Tibial artery (tissue), 4 donors: ENCODE measurements around the gene OPN4.
A peak's percentile ranks its signal among the peaks of the same experiment; 100 is the strongest.

ENCODE experiments used
- DNase-seq, 2 donors: peaks; one replicate each; pipeline ENCODE4 v3.0.0-alpha.2; 2019
- H3K27ac ChIP-seq, 2 donors: fragments of 200-600 bp; sonication (generic) in 1 of 2; 1 replicate in 1 of 2; 2 replicates in 1 of 2; pipeline ENCODE4 v1.5.1; 2018 to 2019; ENCODE audit warnings: mild to moderate bottlenecking in 1 of 2
- H3K27me3 ChIP-seq, 2 donors: fragments of 200-600 bp; sonication (generic) in 1 of 2; one replicate each; pipeline versions ENCODE4 v1.5.1 to v1.6.0; 2016 to 2019
- H3K36me3 ChIP-seq, 3 donors: fragments of 200-600 bp; sonication (generic) in 2 of 3; one replicate each; pipeline ENCODE4 v1.5.1; 2016 to 2019; ENCODE audit warnings: mild to moderate bottlenecking in 2 of 3
- H3K4me1 ChIP-seq, 4 donors: fragments of 200-600 bp; sonication (generic) in 2 of 4; 1 replicate in 3 of 4; 2 replicates in 1 of 4; pipeline ENCODE4 v1.5.1; 2016 to 2019
- H3K4me3 ChIP-seq, 2 donors: fragments of 200-600 bp; sonication (generic) in 1 of 2; 1 replicate in 1 of 2; 2 replicates in 1 of 2; pipeline ENCODE4 v1.5.1; 2018 to 2019; ENCODE audit warnings: mild to moderate bottlenecking in 2 of 2
- H3K9me3 ChIP-seq, 3 donors: fragments of 200-600 bp; sonication (generic) in 1 of 3; one replicate each; pipeline ENCODE4 v1.5.1; 2016 to 2019
- CTCF ChIP-seq, 2 experiments: fragments of 200-600 bp in 1 of 2; fragments of 450-650 bp in 1 of 2; IDR thresholded peaks; one replicate each; pipeline ENCODE4 v1.5.1; 2017 to 2019; ENCODE audit warnings: antibody characterized with exemption in 2 of 2, mild to moderate bottlenecking in 1 of 2, moderate library complexity in 1 of 2
- intact Hi-C: fragments of 100-400 bp; cut with DNase I; formaldehyde crosslinking; loops from one replicate; pipeline ENCODE4 v1.15.0; 2023; ENCODE audit warnings: low total_unique reads

OPN4 gene

GRCh38 chr10:86659161-86659691, 4.9 kb downstream of the OPN4 start:
- no peaks in the 10 kb centered on the region for H3K9me3 ChIP-seq
- peaks cover 0 to 14% (median 0%) of the 10 kb centered on the region in 4 donors for H3K4me1 ChIP-seq
- TF ChIP-seq CTCF (IDR thresholded peaks at IDR 0.05), result no peak
- no peak overlapping the region for H3K4me3 ChIP-seq
- no peaks in the 10 kb centered on the region for H3K27me3 ChIP-seq
- DNase-seq, result peak; percentile 15 to 43
- intact Hi-C loops, result no loop called here
- H3K36me3 ChIP-seq, result no peaks in the 10 kb centered on the region
- H3K27ac ChIP-seq, result no peak overlapping the region

- H3K4me1 ChIP-seq, result peaks cover 0 to 20% (median 2%) of the 10 kb centered on the region in 4 donors
- H3K27ac ChIP-seq, result no peak overlapping the region
- no peak overlapping the region for H3K4me3 ChIP-seq
- no peaks in the 10 kb centered on the region for H3K27me3 ChIP-seq
- DNase-seq, result peak; percentile 16 to 64
- H3K36me3 ChIP-seq, result no peaks in the 10 kb centered on the region
- no peak for TF ChIP-seq CTCF (IDR thresholded peaks at IDR 0.05)
- no peaks in the 10 kb centered on the region for H3K9me3 ChIP-seq
- intact Hi-C loops, result no loop called here
These were observed 5.5 kb downstream of the OPN4 start for GRCh38 chr10:86659721-86660453.

- no peak overlapping the region for H3K4me3 ChIP-seq
- TF ChIP-seq CTCF (IDR thresholded peaks at IDR 0.05), result no peak
- DNase-seq, result peak in 1 of 2 donors; percentile 68
- no peaks in the 10 kb centered on the region for H3K36me3 ChIP-seq
- H3K27me3 ChIP-seq, result no peaks in the 10 kb centered on the region
- peaks cover 0 to 27% (median 6%) of the 10 kb centered on the region in 4 donors for H3K4me1 ChIP-seq
- intact Hi-C loops, result no loop called here
- H3K27ac ChIP-seq, result no peak overlapping the region
- H3K9me3 ChIP-seq, result no peaks in the 10 kb centered on the region
These were observed 7.0 kb downstream of the OPN4 start for GRCh38 chr10:86661161-86662025.

- Histone ChIP-seq H3K4me3 (no peak overlapping the region), H3K9me3 (no peaks in the 10 kb centered on the region), H3K27ac (no peak overlapping the region), H3K4me1 (peaks cover 0 to 38% (median 16%) of the 10 kb centered on the region in 4 donors), H3K36me3 (no peaks in the 10 kb centered on the region), H3K27me3 (no peaks in the 10 kb centered on the region)
- TF ChIP-seq CTCF (IDR thresholded peaks at IDR 0.05), result no peak
- intact Hi-C loops, result no loop called here
- DNase-seq, result peak in 1 of 2 donors; percentile 52
These were observed 8.1 kb downstream of the OPN4 start for GRCh38 chr10:86662186-86663045.

GRCh38 chr10:86663046-86663345, 8.6 kb downstream of the OPN4 start:
- Histone ChIP-seq H3K4me1 (peaks cover 0 to 43% (median 21%) of the 10 kb centered on the region in 4 donors), H3K36me3 (no peaks in the 10 kb centered on the region), H3K27me3 (no peaks in the 10 kb centered on the region), H3K9me3 (no peaks in the 10 kb centered on the region), H3K27ac (no peak overlapping the region), H3K4me3 (no peak overlapping the region)
- no peak for TF ChIP-seq CTCF (IDR thresholded peaks at IDR 0.05)
- peak in 1 of 2 donors; percentile 56 for DNase-seq
- intact Hi-C loops, result no loop called here
